GM23338 (cell line): ENCODE measurements around the gene PRSS36. TPM values are rescaled to one million over a fixed set of nuclear protein-coding genes. Genes with fewer than 3 reads are reported as not detected.

Source experiments
- ATAC-seq: fragments of 200-7000 bp; cut with Tn5 transposase; 3 replicates; pipeline ENCODE4 v1.9.1; 2020
- DNase-seq: peaks from one replicate; pipeline ENCODE4 v3.0.0-alpha.2; 2015; ENCODE audit warnings: low spot score
- H2AFZ ChIP-seq: fragments of 200-600 bp; sonication (generic); 2 replicates; pipeline ENCODE4 v1.8.0; 2016; ENCODE audit warnings: antibody characterized with exemption, mild to moderate bottlenecking, moderate library complexity
- H3F3A ChIP-seq: fragments of 200-600 bp; sonication (generic); replicated peaks from 2 replicates; pipeline ENCODE4 v1.8.0; 2017; ENCODE audit warnings: antibody characterized with exemption, mixed run types, low read depth
- H3K27ac ChIP-seq: fragments of 200-600 bp; sonication (generic); 2 replicates; pipeline ENCODE4 v1.6.1; 2016; ENCODE audit warnings: low read depth
- H3K27me3 ChIP-seq: fragments of 200-600 bp; sonication (generic); 2 replicates; pipeline ENCODE4 v1.8.0; 2016; ENCODE audit warnings: mild to moderate bottlenecking, mixed run types, moderate library complexity; ENCODE audit not compliant: insufficient read depth
- H3K36me3 ChIP-seq: fragments of 200-600 bp; sonication (generic); 2 replicates; pipeline ENCODE4 v1.8.0; 2016; ENCODE audit warnings: mild to moderate bottlenecking; ENCODE audit not compliant: insufficient read depth
- H3K4me1 ChIP-seq: fragments of 200-600 bp; sonication (generic); 2 replicates; pipeline ENCODE4 v1.8.0; 2016; ENCODE audit warnings: mild to moderate bottlenecking, moderate library complexity; ENCODE audit not compliant: insufficient read depth
- H3K4me2 ChIP-seq: fragments of 200-600 bp; sonication (generic); 2 replicates; pipeline ENCODE4 v1.7.1; 2017; ENCODE audit warnings: mixed run types
- H3K4me3 ChIP-seq: fragments of 200-600 bp; sonication (generic); 2 replicates; pipeline ENCODE4 v1.6.1; 2016; ENCODE audit warnings: mixed run types
- H3K79me2 ChIP-seq: fragments of 200-600 bp; sonication (generic); replicated peaks from 2 replicates; pipeline ENCODE4 v1.8.0; 2017; ENCODE audit warnings: mild to moderate bottlenecking; ENCODE audit not compliant: insufficient read depth
- H3K9me2 ChIP-seq: fragments of 200-600 bp; sonication (generic); 2 replicates; pipeline ENCODE4 v1.8.0; 2017; ENCODE audit not compliant: insufficient read depth
- H4K20me1 ChIP-seq: fragments of 200-600 bp; sonication (generic); replicated peaks from 2 replicates; pipeline ENCODE4 v1.8.0; 2017; ENCODE audit warnings: mild to moderate bottlenecking; ENCODE audit not compliant: insufficient read depth
- H3K27ac Mint-ChIP-seq: 2 replicates; pipeline ENCODE4 v1.8.0; 2020; ENCODE audit warnings: inconsistent platforms, mild to moderate bottlenecking, moderate library complexity, mixed read lengths
- H3K27me3 Mint-ChIP-seq: 3 replicates; pipeline ENCODE4 v1.8.0; 2022; ENCODE audit warnings: low read depth, mild to moderate bottlenecking, moderate library complexity, mixed read lengths, inconsistent platforms; ENCODE audit not compliant: insufficient read depth, poor library complexity
- H3K36me3 Mint-ChIP-seq: 3 replicates; pipeline ENCODE4 v1.8.0; 2021; ENCODE audit warnings: low read depth, mild to moderate bottlenecking, inconsistent platforms, moderate library complexity, mixed read lengths
- H3K4me1 Mint-ChIP-seq: 3 replicates; pipeline ENCODE4 v1.8.0; 2020; ENCODE audit warnings: mild to moderate bottlenecking, inconsistent platforms, mixed read lengths
- H3K4me3 Mint-ChIP-seq: 3 replicates; pipeline ENCODE4 v1.8.0; 2021; ENCODE audit warnings: moderate library complexity, mild to moderate bottlenecking, inconsistent platforms, mixed read lengths
- H3K9me3 Mint-ChIP-seq: 3 replicates; pipeline ENCODE4 v1.8.0; 2020; ENCODE audit warnings: moderate library complexity, mild to moderate bottlenecking, inconsistent platforms, mixed read lengths
- CREB1 ChIP-seq: fragments of 250-450 bp; sonication (Bioruptor Pico); IDR thresholded peaks from 2 replicates; pipeline ENCODE4 v1.5.0; 2020; ENCODE audit warnings: low read depth, mild to moderate bottlenecking, moderate library complexity
- ETS1 ChIP-seq: IDR thresholded peaks from 2 replicates; pipeline ENCODE4 v1.6.1; 2016; ENCODE audit warnings: antibody characterized with exemption
- EZH2 ChIP-seq: fragments of 200-600 bp; sonication (generic); IDR thresholded peaks from one replicate; pipeline ENCODE4 v1.8.0; 2017; ENCODE audit warnings: antibody characterized with exemption, mild to moderate bottlenecking, low read depth; ENCODE audit not compliant: unreplicated experiment
- EZH2phosphoT487 ChIP-seq: fragments of 200-600 bp; sonication (generic); IDR thresholded peaks from one replicate; pipeline ENCODE4 v1.8.1; 2018; ENCODE audit warnings: antibody characterized with exemption; ENCODE audit not compliant: unreplicated experiment
- JUNB ChIP-seq: IDR thresholded peaks from one replicate; pipeline ENCODE4 v1.6.1; 2016; ENCODE audit warnings: antibody characterized with exemption; ENCODE audit not compliant: unreplicated experiment
- NANOG ChIP-seq: IDR thresholded peaks from 2 replicates; pipeline ENCODE4 v1.6.1; 2016; ENCODE audit warnings: antibody characterized with exemption, borderline replicate concordance
- POLR2AphosphoS5 ChIP-seq: IDR thresholded peaks from 2 replicates; pipeline ENCODE4 v1.6.1; 2016; ENCODE audit warnings: antibody characterized with exemption, low read depth
- REST ChIP-seq: IDR thresholded peaks from one replicate; pipeline ENCODE4 v1.6.1; 2018; ENCODE audit warnings: antibody characterized with exemption; ENCODE audit not compliant: unreplicated experiment
- STAT1 ChIP-seq: IDR thresholded peaks from one replicate; pipeline ENCODE4 v1.6.1; 2016; ENCODE audit warnings: antibody characterized with exemption; ENCODE audit not compliant: unreplicated experiment
- ZNF114 ChIP-seq: fragments of 250-450 bp; sonication (Bioruptor Pico); IDR thresholded peaks from 2 replicates; pipeline ENCODE4 v1.5.0; 2020; ENCODE audit warnings: mild to moderate bottlenecking, moderate library complexity
- ZNF331 ChIP-seq: fragments of 250-450 bp; sonication (Bioruptor Pico); IDR thresholded peaks from 2 replicates; pipeline ENCODE4 v1.5.0; 2020; ENCODE audit warnings: low read depth, mild to moderate bottlenecking, moderate library complexity
- polyA plus RNA-seq: library from polyadenylated mRNA; unstranded; fragments of >200 nt; fragmentation: Nextera tagmentation; extraction: Ambion mirVana; gene quantifications from 2 replicates; pipeline ENCODE4 v1.2.1, GENCODE V29; 2016
- total RNA-seq: library from RNA; depleted of rRNA; stranded (reverse); fragments of >200 nt; shearing (Covaris generic); gene quantifications from 2 replicates; pipeline ENCODE4 v1.2.3, GENCODE V29; 2014
- TF ChIP-seq, protein P1 (sequence below): fragments of 250-450 bp; sonication (Bioruptor Pico); IDR thresholded peaks from 2 replicates; pipeline ENCODE4 v1.5.0; 2020; ENCODE audit warnings: mild to moderate bottlenecking, moderate library complexity
- TF ChIP-seq, protein P2 (sequence below), 2 experiments: fragments of 200-600 bp in 1 of 2; sonication (generic) in 1 of 2; conservative IDR thresholded peaks; 2 replicates each; pipeline versions ENCODE4 v1.5.1 to v1.6.1; 2016 to 2017; ENCODE audit warnings: antibody characterized with exemption in 2 of 2, low read depth in 2 of 2, mild to moderate bottlenecking in 2 of 2, moderate library complexity in 1 of 2

Gene PRSS36
- total and polyA plus RNA-seq, 2 experiments from 2014 or later: 0.91 to 1.4 TPM

DNA sequence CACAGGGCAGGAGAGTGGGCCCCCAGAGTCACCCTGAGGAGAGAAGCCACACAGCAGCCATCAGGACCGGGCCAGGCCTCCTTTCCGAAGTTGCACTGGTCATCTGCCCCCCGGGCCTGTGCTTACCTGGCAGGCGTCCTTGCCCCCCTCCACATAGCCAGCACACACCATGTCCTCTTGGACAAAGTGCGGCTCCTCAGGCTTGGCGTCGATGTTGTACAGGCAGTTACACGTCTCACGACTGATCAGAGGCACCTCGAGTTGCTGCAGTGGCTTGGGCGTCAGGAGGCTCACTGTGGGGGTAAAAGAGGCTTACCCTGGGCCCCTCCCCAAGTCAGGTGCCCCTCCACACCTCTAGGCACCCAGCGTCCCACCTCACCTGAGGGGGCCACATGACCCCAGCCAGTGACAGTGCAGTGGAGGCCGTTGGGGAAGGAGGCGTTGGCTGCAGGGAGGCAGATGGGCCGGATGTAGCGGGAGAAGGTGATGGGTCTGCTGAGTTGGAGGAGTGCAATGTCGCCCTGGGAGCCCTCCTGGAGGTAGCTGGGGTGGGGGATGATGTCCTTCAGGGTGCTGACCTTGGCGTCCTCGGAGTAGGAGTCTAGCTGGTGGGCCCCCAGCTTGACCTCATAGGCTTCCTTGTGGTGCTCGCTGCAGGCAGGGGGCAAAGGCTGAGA lies 17.4 kb downstream of the PRSS36 start:
- peaks cover 28% of the 10 kb centered on the region for H3K4me1 ChIP-seq
- Mint-ChIP-seq H3K4me1 (peaks cover 55% of the 10 kb centered on the region), H3K9me3 (no peaks in the 10 kb centered on the region; the same call in 2 of the 3 replicates), H3K4me3 (peak overlapping the region; percentile 94), H3K27ac (peak overlapping the region; percentile 98; the same call in 1 of the 2 replicates), H3K36me3 (peaks cover 44% of the 10 kb centered on the region), H3K27me3 (peaks cover 27% of the 10 kb centered on the region)
- TF ChIP-seq POLR2AphosphoS5 (no peak), NANOG (no peak), ZNF331 (CRISPR knock-in tag) (no peak), ETS1 (no peak), JUNB (no peak), REST (no peak), CREB1 (CRISPR knock-in tag) (no peak), STAT1 (no peak), EZH2 (no peak), EZH2phosphoT487 (no peak), ZNF114 (CRISPR knock-in tag) (no peak)
- TF ChIP-seq, protein P1, sequence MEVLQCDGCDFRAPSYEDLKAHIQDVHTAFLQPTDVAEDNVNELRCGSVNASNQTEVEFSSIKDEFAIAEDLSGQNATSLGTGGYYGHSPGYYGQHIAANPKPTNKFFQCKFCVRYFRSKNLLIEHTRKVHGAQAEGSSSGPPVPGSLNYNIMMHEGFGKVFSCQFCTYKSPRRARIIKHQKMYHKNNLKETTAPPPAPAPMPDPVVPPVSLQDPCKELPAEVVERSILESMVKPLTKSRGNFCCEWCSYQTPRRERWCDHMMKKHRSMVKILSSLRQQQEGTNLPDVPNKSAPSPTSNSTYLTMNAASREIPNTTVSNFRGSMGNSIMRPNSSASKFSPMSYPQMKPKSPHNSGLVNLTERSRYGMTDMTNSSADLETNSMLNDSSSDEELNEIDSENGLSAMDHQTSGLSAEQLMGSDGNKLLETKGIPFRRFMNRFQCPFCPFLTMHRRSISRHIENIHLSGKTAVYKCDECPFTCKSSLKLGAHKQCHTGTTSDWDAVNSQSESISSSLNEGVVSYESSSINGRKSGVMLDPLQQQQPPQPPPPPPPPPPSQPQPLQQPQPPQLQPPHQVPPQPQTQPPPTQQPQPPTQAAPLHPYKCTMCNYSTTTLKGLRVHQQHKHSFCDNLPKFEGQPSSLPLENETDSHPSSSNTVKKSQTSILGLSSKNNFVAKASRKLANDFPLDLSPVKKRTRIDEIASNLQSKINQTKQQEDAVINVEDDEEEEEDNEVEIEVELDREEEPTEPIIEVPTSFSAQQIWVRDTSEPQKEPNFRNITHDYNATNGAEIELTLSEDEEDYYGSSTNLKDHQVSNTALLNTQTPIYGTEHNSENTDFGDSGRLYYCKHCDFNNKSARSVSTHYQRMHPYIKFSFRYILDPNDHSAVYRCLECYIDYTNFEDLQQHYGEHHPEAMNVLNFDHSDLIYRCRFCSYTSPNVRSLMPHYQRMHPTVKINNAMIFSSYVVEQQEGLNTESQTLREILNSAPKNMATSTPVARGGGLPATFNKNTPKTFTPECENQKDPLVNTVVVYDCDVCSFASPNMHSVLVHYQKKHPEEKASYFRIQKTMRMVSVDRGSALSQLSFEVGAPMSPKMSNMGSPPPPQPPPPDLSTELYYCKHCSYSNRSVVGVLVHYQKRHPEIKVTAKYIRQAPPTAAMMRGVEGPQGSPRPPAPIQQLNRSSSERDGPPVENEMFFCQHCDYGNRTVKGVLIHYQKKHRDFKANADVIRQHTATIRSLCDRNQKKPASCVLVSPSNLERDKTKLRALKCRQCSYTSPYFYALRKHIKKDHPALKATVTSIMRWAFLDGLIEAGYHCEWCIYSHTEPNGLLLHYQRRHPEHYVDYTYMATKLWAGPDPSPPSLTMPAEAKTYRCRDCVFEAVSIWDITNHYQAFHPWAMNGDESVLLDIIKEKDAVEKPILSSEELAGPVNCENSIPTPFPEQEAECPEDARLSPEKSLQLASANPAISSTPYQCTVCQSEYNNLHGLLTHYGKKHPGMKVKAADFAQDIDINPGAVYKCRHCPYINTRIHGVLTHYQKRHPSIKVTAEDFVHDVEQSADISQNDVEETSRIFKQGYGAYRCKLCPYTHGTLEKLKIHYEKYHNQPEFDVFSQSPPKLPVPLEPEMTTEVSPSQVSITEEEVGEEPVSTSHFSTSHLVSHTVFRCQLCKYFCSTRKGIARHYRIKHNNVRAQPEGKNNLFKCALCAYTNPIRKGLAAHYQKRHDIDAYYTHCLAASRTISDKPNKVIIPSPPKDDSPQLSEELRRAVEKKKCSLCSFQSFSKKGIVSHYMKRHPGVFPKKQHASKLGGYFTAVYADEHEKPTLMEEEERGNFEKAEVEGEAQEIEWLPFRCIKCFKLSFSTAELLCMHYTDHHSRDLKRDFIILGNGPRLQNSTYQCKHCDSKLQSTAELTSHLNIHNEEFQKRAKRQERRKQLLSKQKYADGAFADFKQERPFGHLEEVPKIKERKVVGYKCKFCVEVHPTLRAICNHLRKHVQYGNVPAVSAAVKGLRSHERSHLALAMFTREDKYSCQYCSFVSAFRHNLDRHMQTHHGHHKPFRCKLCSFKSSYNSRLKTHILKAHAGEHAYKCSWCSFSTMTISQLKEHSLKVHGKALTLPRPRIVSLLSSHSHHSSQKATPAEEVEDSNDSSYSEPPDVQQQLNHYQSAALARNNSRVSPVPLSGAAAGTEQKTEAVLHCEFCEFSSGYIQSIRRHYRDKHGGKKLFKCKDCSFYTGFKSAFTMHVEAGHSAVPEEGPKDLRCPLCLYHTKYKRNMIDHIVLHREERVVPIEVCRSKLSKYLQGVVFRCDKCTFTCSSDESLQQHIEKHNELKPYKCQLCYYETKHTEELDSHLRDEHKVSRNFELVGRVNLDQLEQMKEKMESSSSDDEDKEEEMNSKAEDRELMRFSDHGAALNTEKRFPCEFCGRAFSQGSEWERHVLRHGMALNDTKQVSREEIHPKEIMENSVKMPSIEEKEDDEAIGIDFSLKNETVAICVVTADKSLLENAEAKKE: no peak
- TF ChIP-seq, protein P2, sequence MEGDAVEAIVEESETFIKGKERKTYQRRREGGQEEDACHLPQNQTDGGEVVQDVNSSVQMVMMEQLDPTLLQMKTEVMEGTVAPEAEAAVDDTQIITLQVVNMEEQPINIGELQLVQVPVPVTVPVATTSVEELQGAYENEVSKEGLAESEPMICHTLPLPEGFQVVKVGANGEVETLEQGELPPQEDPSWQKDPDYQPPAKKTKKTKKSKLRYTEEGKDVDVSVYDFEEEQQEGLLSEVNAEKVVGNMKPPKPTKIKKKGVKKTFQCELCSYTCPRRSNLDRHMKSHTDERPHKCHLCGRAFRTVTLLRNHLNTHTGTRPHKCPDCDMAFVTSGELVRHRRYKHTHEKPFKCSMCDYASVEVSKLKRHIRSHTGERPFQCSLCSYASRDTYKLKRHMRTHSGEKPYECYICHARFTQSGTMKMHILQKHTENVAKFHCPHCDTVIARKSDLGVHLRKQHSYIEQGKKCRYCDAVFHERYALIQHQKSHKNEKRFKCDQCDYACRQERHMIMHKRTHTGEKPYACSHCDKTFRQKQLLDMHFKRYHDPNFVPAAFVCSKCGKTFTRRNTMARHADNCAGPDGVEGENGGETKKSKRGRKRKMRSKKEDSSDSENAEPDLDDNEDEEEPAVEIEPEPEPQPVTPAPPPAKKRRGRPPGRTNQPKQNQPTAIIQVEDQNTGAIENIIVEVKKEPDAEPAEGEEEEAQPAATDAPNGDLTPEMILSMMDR (conservative IDR thresholded peaks at IDR 0.05; ENCODE audit: low read depth in 2 of 2): no peak
- H3K4me2 ChIP-seq: no peak overlapping the region
- ATAC-seq (no peak), DNase-seq (no peak)
- peaks cover 8% of the 10 kb centered on the region; the same call in 1 of the 2 replicates for H3K79me2 ChIP-seq
- no peak overlapping the region for H3K4me3 ChIP-seq
- peaks cover 9% of the 10 kb centered on the region for H3K36me3 ChIP-seq
- no peak overlapping the region for H2AFZ ChIP-seq
- no peaks in the 10 kb centered on the region for H3K9me2 ChIP-seq
- H3K27ac ChIP-seq: no peak overlapping the region
- H3K27me3 ChIP-seq: no peaks in the 10 kb centered on the region
- H3F3A ChIP-seq: peaks cover 3% of the 10 kb centered on the region; the same call in 1 of the 2 replicates
- H4K20me1 ChIP-seq: no peaks in the 10 kb centered on the region; the same call in 1 of the 2 replicates
